K562 (cell line): ENCODE measurements around the gene SERPINF2.

Experiments
- FOXM1 ChIP-seq, 2 experiments: fragments of 450-650 bp in 1 of 2; sonication (generic) in 1 of 2; formaldehyde crosslinking in 1 of 2; IDR thresholded peaks; 2 replicates each; pipeline versions ENCODE4 v1.6.1 to v1.9.0; 2017 to 2022; ENCODE audit warnings: low read depth in 2 of 2, mild to moderate bottlenecking in 2 of 2, missing genetic modification reagents in 1 of 2, moderate library complexity in 1 of 2
- HNRNPLL ChIP-seq: fragments of 200-400 bp; formaldehyde crosslinking; IDR thresholded peaks from 2 replicates; pipeline ENCODE4 v1.6.1; 2017; ENCODE audit warnings: low read length, low read depth, mild to moderate bottlenecking; ENCODE audit not compliant: poor library complexity, severe bottlenecking
- NFIC ChIP-seq: fragments of 450-650 bp; IDR thresholded peaks from 2 replicates; pipeline ENCODE4 v1.6.1; 2017; ENCODE audit warnings: mild to moderate bottlenecking, inconsistent platforms
- PHB ChIP-seq: fragments of 250-450 bp; sonication (Bioruptor Pico); IDR thresholded peaks from 2 replicates; pipeline ENCODE4 v1.5.0; 2021

GRCh38 chr17:1693339-1693738, 49.3 kb upstream of the SERPINF2 start:
- no peak for TF ChIP-seq FOXM1 (IDR thresholded peaks at IDR 0.05; ENCODE audit: low read depth)
- TF ChIP-seq FOXM1 (CRISPR knock-in tag; IDR thresholded peaks at IDR 0.05; ENCODE audit: low read depth) = no peak
- no peak for TF ChIP-seq HNRNPLL
- no peak for TF ChIP-seq NFIC
- TF ChIP-seq PHB (CRISPR knock-in tag) = no peak
